ENCODE measurements around the gene CDH19. TPM values are rescaled to one million over a fixed set of nuclear protein-coding genes. Genes with fewer than 3 reads are reported as not detected.

Gene CDH19
- total RNA-seq, 1 experiment from 2014 or later = not detected

- intact Hi-C loops (cut with micrococcal nuclease) = no loop called here
- H3K9me3 Mint-ChIP-seq (ENCODE audit: unreplicated experiment) = peaks cover 8% of the 10 kb centered on the region
- H3K4me3 Mint-ChIP-seq (ENCODE audit: unreplicated experiment) = no peak overlapping the region
- CTCF ChIA-PET = no interaction called here
- no peaks in the 10 kb centered on the region for H3K36me3 Mint-ChIP-seq (ENCODE audit: insufficient read depth, unreplicated experiment)
- no peak for TF ChIP-seq CTCF (IDR thresholded peaks at IDR 0.05; ENCODE audit: unreplicated experiment)
- POLR2A ChIA-PET = no interaction called here
- no peaks in the 10 kb centered on the region for H3K4me1 Mint-ChIP-seq (ENCODE audit: insufficient read depth, unreplicated experiment)
- H3K27ac Mint-ChIP-seq (ENCODE audit: low read depth, unreplicated experiment) = no peak overlapping the region
- H3K27me3 Mint-ChIP-seq (ENCODE audit: insufficient read depth, unreplicated experiment) = no peaks in the 10 kb centered on the region
- no peak for DNase-seq (ENCODE audit: unreplicated experiment)
- no TSS peak for BruUV-seq (replicated peaks)
Observed at GRCh38 chr18:66632756-66633155, 28.9 kb upstream of the CDH19 start.

- Mint-ChIP-seq H3K9me3 (ENCODE audit: unreplicated experiment) (peaks cover 8% of the 10 kb centered on the region), H3K4me1 (ENCODE audit: insufficient read depth, unreplicated experiment) (no peaks in the 10 kb centered on the region), H3K4me3 (ENCODE audit: unreplicated experiment) (no peak overlapping the region), H3K36me3 (ENCODE audit: insufficient read depth, unreplicated experiment) (no peaks in the 10 kb centered on the region), H3K27ac (ENCODE audit: low read depth, unreplicated experiment) (no peak overlapping the region), H3K27me3 (ENCODE audit: insufficient read depth, unreplicated experiment) (no peaks in the 10 kb centered on the region)
- intact Hi-C loops (cut with micrococcal nuclease) = no loop called here
- POLR2A ChIA-PET = no interaction called here
- CTCF ChIA-PET = no interaction called here
- DNase-seq (ENCODE audit: unreplicated experiment) = no peak
- no TSS peak for BruUV-seq (replicated peaks)
- no peak for TF ChIP-seq CTCF (IDR thresholded peaks at IDR 0.05; ENCODE audit: unreplicated experiment)
Observed at GRCh38 chr18:66630831-66631230, 26.9 kb upstream of the CDH19 start.

GRCh38 chr18:66623821-66624220 is 19.9 kb upstream of the CDH19 start:
- TF ChIP-seq CTCF (IDR thresholded peaks at IDR 0.05; ENCODE audit: unreplicated experiment) = no peak
- no peaks in the 10 kb centered on the region for H3K9me3 Mint-ChIP-seq (ENCODE audit: unreplicated experiment)
- H3K27me3 Mint-ChIP-seq (ENCODE audit: insufficient read depth, unreplicated experiment) = no peaks in the 10 kb centered on the region
- ChIA-PET POLR2A (no interaction called here), CTCF (no interaction called here)
- BruUV-seq (replicated peaks) = no TSS peak
- no peak overlapping the region for H3K4me3 Mint-ChIP-seq (ENCODE audit: unreplicated experiment)
- intact Hi-C loops (cut with micrococcal nuclease) = no loop called here
- no peak for DNase-seq (ENCODE audit: unreplicated experiment)
- no peak overlapping the region for H3K27ac Mint-ChIP-seq (ENCODE audit: low read depth, unreplicated experiment)
- no peaks in the 10 kb centered on the region for H3K4me1 Mint-ChIP-seq (ENCODE audit: insufficient read depth, unreplicated experiment)
- H3K36me3 Mint-ChIP-seq (ENCODE audit: insufficient read depth, unreplicated experiment) = no peaks in the 10 kb centered on the region

- BruUV-seq (replicated peaks) = no TSS peak
- POLR2A ChIA-PET = interaction anchor here (0.7 kb wide), 1 partner anchor 76 kb away, joined by 3 read pairs; no protein-coding TSS in a partner anchor
- intact Hi-C loops (cut with micrococcal nuclease) = no loop called here
Observed at GRCh38 chr18:66621816-66622576, 18.1 kb upstream of the CDH19 start.

More at GRCh38 chr18:66621816-66622576, 18.1 kb upstream of the CDH19 start:
- DNase-seq (ENCODE audit: unreplicated experiment) = no peak
- Mint-ChIP-seq H3K27ac (ENCODE audit: low read depth, unreplicated experiment) (no peak overlapping the region), H3K9me3 (ENCODE audit: unreplicated experiment) (no peaks in the 10 kb centered on the region), H3K36me3 (ENCODE audit: insufficient read depth, unreplicated experiment) (no peaks in the 10 kb centered on the region), H3K27me3 (ENCODE audit: insufficient read depth, unreplicated experiment) (peaks cover 15% of the 10 kb centered on the region), H3K4me3 (ENCODE audit: unreplicated experiment) (no peak overlapping the region), H3K4me1 (ENCODE audit: insufficient read depth, unreplicated experiment) (no peaks in the 10 kb centered on the region)
- CTCF ChIA-PET = no interaction called here
- no peak for TF ChIP-seq CTCF (IDR thresholded peaks at IDR 0.05; ENCODE audit: unreplicated experiment)
